Measurements from ENCODE around the gene PPP1R3F. TPM values are rescaled to one million over a fixed set of nuclear protein-coding genes. Genes with fewer than 3 reads are reported as not detected.

Gene PPP1R3F
- polyA plus RNA-seq, 4 donors, result 0.67 to 3.4 (median 2.3) TPM

- peaks cover 0 to 34% (median 0%) of the 10 kb centered on the region in 3 donors for H3K36me3 ChIP-seq (ENCODE audit: control insufficient read depth in 3 of 3, insufficient read depth in 2 of 3, low read depth in 1 of 3, low read length in 3 of 3)
- DNase-seq (no peak), FAIRE-seq (no peak)
- H3K9me3 ChIP-seq (ENCODE audit: control insufficient read depth in 2 of 2, insufficient read depth in 1 of 2, low read depth in 1 of 2, low read length in 1 of 2), result no peaks in the 10 kb centered on the region
- 86 to 94% (median 90%) methylated on average over 11 to 13 of the region's 13 CpGs for WGBS, 3 donors
- no peaks in the 10 kb centered on the region for H3K4me1 ChIP-seq (ENCODE audit: control insufficient read depth in 3 of 3, insufficient read depth in 2 of 3, low read depth in 1 of 3, low read length in 2 of 3)
- H3K27ac ChIP-seq (ENCODE audit: low read depth in 1 of 3, low read length in 2 of 3), result no peak overlapping the region
- H3K27me3 ChIP-seq (ENCODE audit: control insufficient read depth in 3 of 3, insufficient read depth in 3 of 3, low read length in 3 of 3), result no peaks in the 10 kb centered on the region
- H3K4me3 ChIP-seq (ENCODE audit: low read depth in 1 of 3, low read length in 3 of 3), result no peak overlapping the region
Measured at GRCh38 chrX:49251325-49251724, 18.3 kb upstream of the PPP1R3F start.

- DNase-seq (no peak), FAIRE-seq (no peak)
- H3K4me3 ChIP-seq (ENCODE audit: low read depth in 1 of 3, low read length in 3 of 3), result no peak overlapping the region
- 81 to 94% (median 92%) methylated on average over 5 to 7 of the region's 7 CpGs for WGBS, 3 donors
- H3K27me3 ChIP-seq (ENCODE audit: control insufficient read depth in 3 of 3, insufficient read depth in 3 of 3, low read length in 3 of 3), result no peaks in the 10 kb centered on the region
- no peaks in the 10 kb centered on the region for H3K4me1 ChIP-seq (ENCODE audit: control insufficient read depth in 3 of 3, insufficient read depth in 2 of 3, low read depth in 1 of 3, low read length in 2 of 3)
- no peak overlapping the region for H3K27ac ChIP-seq (ENCODE audit: low read depth in 1 of 3, low read length in 2 of 3)
- H3K36me3 ChIP-seq (ENCODE audit: control insufficient read depth in 3 of 3, insufficient read depth in 2 of 3, low read depth in 1 of 3, low read length in 3 of 3), result peaks cover 0 to 5% (median 0%) of the 10 kb centered on the region in 3 donors
- H3K9me3 ChIP-seq (ENCODE audit: control insufficient read depth in 2 of 2, insufficient read depth in 1 of 2, low read depth in 1 of 2, low read length in 1 of 2), result no peaks in the 10 kb centered on the region
Measured at GRCh38 chrX:49254639-49255038, 15.0 kb upstream of the PPP1R3F start.

- Histone ChIP-seq H3K27me3 (ENCODE audit: control insufficient read depth in 3 of 3, insufficient read depth in 3 of 3, low read length in 3 of 3) (no peaks in the 10 kb centered on the region), H3K36me3 (ENCODE audit: control insufficient read depth in 3 of 3, insufficient read depth in 2 of 3, low read depth in 1 of 3, low read length in 3 of 3) (no peaks in the 10 kb centered on the region), H3K27ac (ENCODE audit: low read depth in 1 of 3, low read length in 2 of 3) (no peak overlapping the region), H3K9me3 (ENCODE audit: control insufficient read depth in 2 of 2, insufficient read depth in 1 of 2, low read depth in 1 of 2, low read length in 1 of 2) (no peaks in the 10 kb centered on the region), H3K4me1 (ENCODE audit: control insufficient read depth in 3 of 3, insufficient read depth in 2 of 3, low read depth in 1 of 3, low read length in 2 of 3) (no peaks in the 10 kb centered on the region), H3K4me3 (ENCODE audit: low read depth in 1 of 3, low read length in 3 of 3) (no peak overlapping the region)
- 75 to 88% (median 82%) methylated on average over 8 to 9 of the region's 9 CpGs for WGBS, 3 donors
- FAIRE-seq (no peak), DNase-seq (no peak)
Measured at GRCh38 chrX:49256268-49256995, 13.2 kb upstream of the PPP1R3F start.

- no peak overlapping the region for H3K4me3 ChIP-seq (ENCODE audit: low read depth in 1 of 3, low read length in 3 of 3)
- no peaks in the 10 kb centered on the region for H3K27me3 ChIP-seq (ENCODE audit: control insufficient read depth in 3 of 3, insufficient read depth in 3 of 3, low read length in 3 of 3)
- FAIRE-seq (no peak), DNase-seq (no peak)
- WGBS, 3 donors, result 74 to 77% (median 74%) methylated on average over 8 to 14 of the region's 14 CpGs
- no peaks in the 10 kb centered on the region for H3K4me1 ChIP-seq (ENCODE audit: control insufficient read depth in 3 of 3, insufficient read depth in 2 of 3, low read depth in 1 of 3, low read length in 2 of 3)
- H3K27ac ChIP-seq (ENCODE audit: low read depth in 1 of 3, low read length in 2 of 3), result no peak overlapping the region
- H3K9me3 ChIP-seq (ENCODE audit: control insufficient read depth in 2 of 2, insufficient read depth in 1 of 2, low read depth in 1 of 2, low read length in 1 of 2), result no peaks in the 10 kb centered on the region
- no peaks in the 10 kb centered on the region for H3K36me3 ChIP-seq (ENCODE audit: control insufficient read depth in 3 of 3, insufficient read depth in 2 of 3, low read depth in 1 of 3, low read length in 3 of 3)
Measured at GRCh38 chrX:49257074-49257790, 12.4 kb upstream of the PPP1R3F start.

- WGBS, 3 donors, result 43 to 70% (median 55%) methylated on average over 17 to 20 of the region's 20 CpGs
- DNase-seq (no peak), FAIRE-seq (no peak)
- H3K9me3 ChIP-seq (ENCODE audit: control insufficient read depth in 2 of 2, insufficient read depth in 1 of 2, low read depth in 1 of 2, low read length in 1 of 2), result no peaks in the 10 kb centered on the region
- no peaks in the 10 kb centered on the region for H3K27me3 ChIP-seq (ENCODE audit: control insufficient read depth in 3 of 3, insufficient read depth in 3 of 3, low read length in 3 of 3)
- no peak overlapping the region for H3K27ac ChIP-seq (ENCODE audit: low read depth in 1 of 3, low read length in 2 of 3)
- no peaks in the 10 kb centered on the region for H3K36me3 ChIP-seq (ENCODE audit: control insufficient read depth in 3 of 3, insufficient read depth in 2 of 3, low read depth in 1 of 3, low read length in 3 of 3)
- no peak overlapping the region for H3K4me3 ChIP-seq (ENCODE audit: low read depth in 1 of 3, low read length in 3 of 3)
- H3K4me1 ChIP-seq (ENCODE audit: control insufficient read depth in 3 of 3, insufficient read depth in 2 of 3, low read depth in 1 of 3, low read length in 2 of 3), result no peaks in the 10 kb centered on the region
Measured at GRCh38 chrX:49257846-49258748, 11.5 kb upstream of the PPP1R3F start.

- Histone ChIP-seq H3K9me3 (ENCODE audit: control insufficient read depth in 2 of 2, insufficient read depth in 1 of 2, low read depth in 1 of 2, low read length in 1 of 2) (no peaks in the 10 kb centered on the region), H3K36me3 (ENCODE audit: control insufficient read depth in 3 of 3, insufficient read depth in 2 of 3, low read depth in 1 of 3, low read length in 3 of 3) (no peaks in the 10 kb centered on the region), H3K4me3 (ENCODE audit: low read depth in 1 of 3, low read length in 3 of 3) (no peak overlapping the region), H3K27ac (ENCODE audit: low read depth in 1 of 3, low read length in 2 of 3) (no peak overlapping the region), H3K27me3 (ENCODE audit: control insufficient read depth in 3 of 3, insufficient read depth in 3 of 3, low read length in 3 of 3) (no peaks in the 10 kb centered on the region), H3K4me1 (ENCODE audit: control insufficient read depth in 3 of 3, insufficient read depth in 2 of 3, low read depth in 1 of 3, low read length in 2 of 3) (no peaks in the 10 kb centered on the region)
- FAIRE-seq, result no peak
- 45 to 85% (median 70%) methylated on average over 5 of the region's 5 CpGs for WGBS, 3 donors
- no peak for DNase-seq
Measured at GRCh38 chrX:49258749-49259124, 10.9 kb upstream of the PPP1R3F start.

- FAIRE-seq (no peak), DNase-seq (no peak)
- no peak overlapping the region for H3K27ac ChIP-seq (ENCODE audit: low read depth in 1 of 3, low read length in 2 of 3)
- H3K4me3 ChIP-seq (ENCODE audit: low read depth in 1 of 3, low read length in 3 of 3), result no peak overlapping the region
- H3K9me3 ChIP-seq (ENCODE audit: control insufficient read depth in 2 of 2, insufficient read depth in 1 of 2, low read depth in 1 of 2, low read length in 1 of 2), result no peaks in the 10 kb centered on the region
- no peaks in the 10 kb centered on the region for H3K4me1 ChIP-seq (ENCODE audit: control insufficient read depth in 3 of 3, insufficient read depth in 2 of 3, low read depth in 1 of 3, low read length in 2 of 3)
- no peaks in the 10 kb centered on the region for H3K27me3 ChIP-seq (ENCODE audit: control insufficient read depth in 3 of 3, insufficient read depth in 3 of 3, low read length in 3 of 3)
- H3K36me3 ChIP-seq (ENCODE audit: control insufficient read depth in 3 of 3, insufficient read depth in 2 of 3, low read depth in 1 of 3, low read length in 3 of 3), result no peaks in the 10 kb centered on the region
- 91 to 93% (median 92%) methylated on average over 14 to 17 of the region's 17 CpGs for WGBS, 3 donors
Measured at GRCh38 chrX:49260221-49260985, 9.2 kb upstream of the PPP1R3F start.

- DNase-seq (no peak), FAIRE-seq (no peak)
- Histone ChIP-seq H3K4me1 (ENCODE audit: control insufficient read depth in 3 of 3, insufficient read depth in 2 of 3, low read depth in 1 of 3, low read length in 2 of 3) (no peaks in the 10 kb centered on the region), H3K27ac (ENCODE audit: low read depth in 1 of 3, low read length in 2 of 3) (no peak overlapping the region), H3K36me3 (ENCODE audit: control insufficient read depth in 3 of 3, insufficient read depth in 2 of 3, low read depth in 1 of 3, low read length in 3 of 3) (no peaks in the 10 kb centered on the region), H3K9me3 (ENCODE audit: control insufficient read depth in 2 of 2, insufficient read depth in 1 of 2, low read depth in 1 of 2, low read length in 1 of 2) (no peaks in the 10 kb centered on the region), H3K27me3 (ENCODE audit: control insufficient read depth in 3 of 3, insufficient read depth in 3 of 3, low read length in 3 of 3) (no peaks in the 10 kb centered on the region), H3K4me3 (ENCODE audit: low read depth in 1 of 3, low read length in 3 of 3) (no peak overlapping the region)
- 43 to 52% (median 45%) methylated on average over 1 of the region's 1 CpG for WGBS, 3 donors
Measured at GRCh38 chrX:49262603-49263002, 7.0 kb upstream of the PPP1R3F start.

All from small intestine (tissue), 7 donors.